HL-60 (cell line): ENCODE results near the gene ADAM12.

Experiments used
- POLR2AphosphoS5 ChIP-seq: IDR thresholded peaks from 2 replicates; pipeline ENCODE4 v1.6.1; 2012; ENCODE audit warnings: low read depth
- TF ChIP-seq, protein P1 (sequence below): IDR thresholded peaks from one replicate; pipeline ENCODE4 v1.5.1; 2011; ENCODE audit warnings: low read length, control low read depth, inconsistent platforms; ENCODE audit not compliant: insufficient read depth

DNA sequence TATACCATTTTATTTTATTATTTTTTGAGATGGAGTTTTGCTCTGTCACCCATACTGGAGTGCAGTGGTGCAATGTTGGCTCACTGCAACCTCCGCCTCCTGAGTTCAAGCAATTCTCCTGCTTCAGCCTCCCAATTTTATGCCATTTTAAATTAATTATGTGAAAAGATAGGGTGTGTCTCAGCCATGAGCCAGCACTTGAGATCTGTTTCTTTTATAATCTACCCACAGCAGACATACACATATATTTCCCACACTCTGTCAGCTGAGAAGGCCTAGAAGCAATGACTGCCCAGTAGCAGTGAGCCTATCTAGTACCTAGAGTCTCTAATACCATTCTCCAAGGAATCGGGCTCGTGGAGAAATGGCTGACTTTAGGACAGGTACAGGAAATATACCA lies 70.5 kb downstream of the ADAM12 start:
- TF ChIP-seq POLR2AphosphoS5, result no peak
- TF ChIP-seq, protein P1, sequence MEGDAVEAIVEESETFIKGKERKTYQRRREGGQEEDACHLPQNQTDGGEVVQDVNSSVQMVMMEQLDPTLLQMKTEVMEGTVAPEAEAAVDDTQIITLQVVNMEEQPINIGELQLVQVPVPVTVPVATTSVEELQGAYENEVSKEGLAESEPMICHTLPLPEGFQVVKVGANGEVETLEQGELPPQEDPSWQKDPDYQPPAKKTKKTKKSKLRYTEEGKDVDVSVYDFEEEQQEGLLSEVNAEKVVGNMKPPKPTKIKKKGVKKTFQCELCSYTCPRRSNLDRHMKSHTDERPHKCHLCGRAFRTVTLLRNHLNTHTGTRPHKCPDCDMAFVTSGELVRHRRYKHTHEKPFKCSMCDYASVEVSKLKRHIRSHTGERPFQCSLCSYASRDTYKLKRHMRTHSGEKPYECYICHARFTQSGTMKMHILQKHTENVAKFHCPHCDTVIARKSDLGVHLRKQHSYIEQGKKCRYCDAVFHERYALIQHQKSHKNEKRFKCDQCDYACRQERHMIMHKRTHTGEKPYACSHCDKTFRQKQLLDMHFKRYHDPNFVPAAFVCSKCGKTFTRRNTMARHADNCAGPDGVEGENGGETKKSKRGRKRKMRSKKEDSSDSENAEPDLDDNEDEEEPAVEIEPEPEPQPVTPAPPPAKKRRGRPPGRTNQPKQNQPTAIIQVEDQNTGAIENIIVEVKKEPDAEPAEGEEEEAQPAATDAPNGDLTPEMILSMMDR, result no peak
